GM13976 (cell line): ENCODE results near the gene PDIA6.

Source experiments
- DNase-seq: peaks from one replicate; pipeline ENCODE4 v3.0.0; 2012; ENCODE audit warnings: low spot score
- in situ Hi-C: fragments of 300-500 bp; cut with MboI; formaldehyde crosslinking; loops from one replicate; pipeline ENCODE4 v1.12.0; 2022; ENCODE audit warnings: low sequenced_read_pairs, mixed read lengths, inconsistent platforms; ENCODE audit not compliant: unreplicated experiment
- TF ChIP-seq, protein P1 (sequence below): IDR thresholded peaks from 2 replicates; pipeline ENCODE4 v1.5.1; 2012; ENCODE audit warnings: borderline replicate concordance, mild to moderate bottlenecking; ENCODE audit not compliant: insufficient read depth; ENCODE audit errors: extremely low read depth, missing control alignments, control extremely low read depth

Gene PDIA6

DNA sequence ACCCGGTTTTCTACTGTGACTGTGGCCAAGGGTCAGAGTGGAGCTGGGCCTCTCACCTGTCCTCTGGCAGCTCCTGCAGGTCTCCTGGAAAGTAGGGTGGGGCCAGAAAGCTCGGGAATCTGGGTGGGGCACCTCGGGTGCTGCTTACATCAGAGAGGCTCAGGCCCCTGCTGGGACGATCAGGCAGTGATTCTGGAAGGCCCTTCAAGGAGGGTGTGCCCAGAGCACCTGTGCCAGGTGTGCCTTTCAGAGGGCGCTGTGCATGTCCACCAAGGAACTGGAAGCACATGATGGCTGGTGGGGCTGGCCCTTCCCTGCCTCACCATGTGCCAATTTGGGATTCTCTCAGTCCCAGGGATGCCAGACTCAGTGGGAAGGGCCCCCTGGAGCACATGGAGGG lies 47.1 kb downstream of the PDIA6 start:
- DNase-seq = no peak
- TF ChIP-seq, protein P1, sequence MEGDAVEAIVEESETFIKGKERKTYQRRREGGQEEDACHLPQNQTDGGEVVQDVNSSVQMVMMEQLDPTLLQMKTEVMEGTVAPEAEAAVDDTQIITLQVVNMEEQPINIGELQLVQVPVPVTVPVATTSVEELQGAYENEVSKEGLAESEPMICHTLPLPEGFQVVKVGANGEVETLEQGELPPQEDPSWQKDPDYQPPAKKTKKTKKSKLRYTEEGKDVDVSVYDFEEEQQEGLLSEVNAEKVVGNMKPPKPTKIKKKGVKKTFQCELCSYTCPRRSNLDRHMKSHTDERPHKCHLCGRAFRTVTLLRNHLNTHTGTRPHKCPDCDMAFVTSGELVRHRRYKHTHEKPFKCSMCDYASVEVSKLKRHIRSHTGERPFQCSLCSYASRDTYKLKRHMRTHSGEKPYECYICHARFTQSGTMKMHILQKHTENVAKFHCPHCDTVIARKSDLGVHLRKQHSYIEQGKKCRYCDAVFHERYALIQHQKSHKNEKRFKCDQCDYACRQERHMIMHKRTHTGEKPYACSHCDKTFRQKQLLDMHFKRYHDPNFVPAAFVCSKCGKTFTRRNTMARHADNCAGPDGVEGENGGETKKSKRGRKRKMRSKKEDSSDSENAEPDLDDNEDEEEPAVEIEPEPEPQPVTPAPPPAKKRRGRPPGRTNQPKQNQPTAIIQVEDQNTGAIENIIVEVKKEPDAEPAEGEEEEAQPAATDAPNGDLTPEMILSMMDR = no peak
- in situ Hi-C loops = no loop called here

DNA sequence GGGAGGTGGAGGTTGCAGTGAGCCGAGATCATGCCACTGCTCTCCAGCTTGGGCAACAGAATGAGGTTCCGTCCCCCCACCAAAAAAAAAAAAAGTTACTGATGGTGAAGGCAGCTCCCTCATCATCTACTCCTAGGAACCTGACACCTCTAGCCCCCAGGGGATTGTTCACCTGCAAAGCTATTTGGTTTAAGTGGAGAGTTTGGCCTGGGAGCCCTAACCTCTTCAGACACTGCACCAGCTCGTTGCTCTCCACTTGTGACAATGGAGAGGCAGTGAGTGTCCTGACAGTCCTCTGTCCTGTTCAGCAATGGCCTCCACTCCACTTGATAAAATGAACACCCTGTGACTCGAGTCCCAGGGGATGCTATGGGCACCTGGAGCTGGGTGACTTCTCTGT lies 47.7 kb downstream of the PDIA6 start:
- in situ Hi-C loops = no loop called here
- DNase-seq = no peak
- TF ChIP-seq, protein P1 = no peak

DNA sequence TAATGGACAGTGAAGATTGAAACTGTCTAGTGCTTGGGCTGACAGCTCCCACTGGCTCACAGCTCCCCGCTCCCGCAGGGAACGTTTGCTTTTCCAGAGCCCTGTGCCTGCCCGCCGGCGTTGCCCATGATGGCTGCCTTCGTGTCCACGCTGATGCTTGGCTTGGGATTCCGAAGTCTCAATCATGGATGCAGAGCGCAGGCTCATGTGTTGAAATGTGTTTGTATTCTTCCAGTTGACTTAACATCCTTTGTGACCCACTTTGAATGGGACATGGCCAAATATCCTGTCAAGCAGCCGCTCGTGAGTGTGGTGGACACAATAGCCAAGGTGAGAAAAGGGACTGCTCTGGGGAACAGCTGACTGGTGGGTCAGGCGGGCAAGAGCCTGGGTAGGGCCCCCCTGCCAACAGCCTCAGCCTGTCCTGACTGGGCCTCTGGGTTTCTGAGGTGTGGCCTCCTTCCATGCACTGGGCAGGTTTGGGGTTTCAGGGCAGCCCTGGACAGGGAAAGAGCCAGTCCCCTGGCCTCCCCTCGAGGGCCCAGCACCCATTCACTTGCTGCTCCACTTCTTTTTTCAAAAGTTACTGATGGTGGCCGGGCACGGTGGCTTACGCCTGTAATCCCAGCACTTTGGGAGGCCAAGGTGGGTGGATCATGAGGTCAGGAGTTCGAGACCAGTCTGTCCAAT lies 48.3 kb downstream of the PDIA6 start:
- in situ Hi-C loops = no loop called here
- DNase-seq = no peak
- TF ChIP-seq, protein P1 = no peak

DNA sequence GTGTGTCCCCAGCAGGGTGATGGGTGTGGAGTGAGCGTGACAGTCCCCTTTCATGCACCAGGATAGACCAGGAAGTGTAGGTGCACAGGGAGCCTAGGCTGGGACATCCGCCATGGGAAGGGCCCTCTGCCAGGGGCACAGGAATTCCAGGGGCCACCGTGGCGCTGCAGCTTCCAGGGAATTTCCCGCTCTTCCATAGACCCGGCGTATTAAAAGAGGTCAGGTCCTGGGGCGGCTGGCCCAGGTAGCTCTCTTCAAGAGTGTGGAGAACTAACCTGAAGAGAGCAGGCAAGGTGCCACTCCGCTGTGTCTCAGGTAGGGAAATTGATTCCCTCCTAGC lies 49.2 kb downstream of the PDIA6 start:
- in situ Hi-C loops = no loop called here
- TF ChIP-seq, protein P1 = no peak
- DNase-seq = no peak

DNA sequence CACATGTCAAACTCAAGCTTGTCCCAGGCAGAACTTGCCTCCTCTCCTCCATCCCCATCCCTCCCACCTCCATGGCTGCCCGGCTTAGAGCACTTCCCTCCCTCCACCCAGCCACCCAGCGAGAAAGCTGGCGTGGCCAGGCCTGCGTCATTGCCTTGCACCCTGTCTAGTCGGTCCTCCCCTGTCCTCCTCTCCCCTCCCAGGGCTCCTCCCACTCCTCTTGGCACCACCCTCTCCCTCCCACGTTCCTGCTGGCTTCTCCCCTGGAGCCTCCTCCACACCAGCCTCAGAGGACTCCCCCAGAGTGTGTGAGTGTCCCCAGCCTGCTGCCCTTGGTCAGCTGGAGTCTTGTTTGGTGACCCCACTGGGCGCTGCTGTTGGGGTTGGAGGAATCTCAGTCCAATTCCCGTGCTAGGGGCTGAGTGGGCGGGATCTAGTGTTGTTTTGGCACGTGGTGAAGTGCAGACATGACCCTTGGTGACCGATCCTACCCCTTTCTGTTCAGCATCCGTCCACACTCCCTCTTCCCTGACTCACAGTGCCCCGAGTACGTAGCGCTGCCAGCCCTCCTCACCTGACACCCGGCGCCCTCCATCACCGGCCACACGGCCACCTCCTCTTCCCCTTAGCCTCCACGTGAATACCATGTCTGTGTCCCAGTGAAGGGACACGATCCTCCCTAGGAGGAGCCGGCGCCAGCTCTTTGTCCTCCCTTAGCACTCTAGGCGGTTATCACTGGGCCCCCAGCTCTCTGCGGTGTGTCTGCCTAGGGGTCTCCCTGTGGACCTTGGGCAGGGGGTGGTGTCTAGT lies 49.7 kb downstream of the PDIA6 start:
- DNase-seq = no peak
- TF ChIP-seq, protein P1 = no peak
- in situ Hi-C loops = no loop called here

DNA sequence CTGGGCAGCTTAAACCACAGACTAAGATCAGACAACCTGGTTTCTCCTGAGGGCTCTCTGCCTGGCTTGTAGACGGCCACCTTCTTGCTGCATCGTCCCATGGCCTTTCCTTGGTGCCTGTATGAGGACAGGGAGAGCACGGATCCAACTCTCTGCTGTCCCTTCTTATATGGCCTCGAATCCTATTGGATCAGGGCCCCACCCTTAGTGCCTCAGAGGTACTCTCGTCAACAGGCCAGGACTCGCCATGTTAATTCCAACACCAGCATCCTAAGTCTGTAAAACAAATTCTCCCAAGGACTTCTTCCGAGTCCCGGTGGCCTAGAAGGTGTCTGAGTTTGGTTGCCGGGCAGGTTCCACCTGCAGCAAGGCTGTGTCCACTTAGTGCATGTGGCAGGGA lies 51.0 kb downstream of the PDIA6 start:
- TF ChIP-seq, protein P1 = no peak
- DNase-seq = no peak
- in situ Hi-C loops = no loop called here
